Endothelial cell of umbilical vein (primary cell): ENCODE results near the gene MAP3K21. TPM values are rescaled to one million over a fixed set of nuclear protein-coding genes. Genes with fewer than 3 reads are reported as not detected.

Experiments
- BruUV-seq: library from RNA; stranded (reverse); fragments of 400-500 nt; replicated peaks from 2 replicates; lab custom pipeline; 2021; lab: Mats Ljungman, UMichigan
- CTCF ChIA-PET: fragments of 300-600, 350-600 bp; sonication (Branson Sonifier 250); formaldehyde crosslinking; loops from one replicate; lab custom pipeline; 2021; ENCODE audit warnings: antibody characterized with exemption, inconsistent platforms; lab: Charles Lee
- POLR2A ChIA-PET: fragments of 300-600, 350-600 bp; sonication (Branson Sonifier 250); formaldehyde crosslinking; loops from one replicate; lab custom pipeline; 2021; ENCODE audit warnings: antibody characterized with exemption, inconsistent platforms; lab: Charles Lee
- DNase-seq: peaks from one replicate; pipeline ENCODE4 v3.0.0-alpha.2; 2011; ENCODE audit warnings: low read depth, low spot score
- FAIRE-seq: peaks from 2 replicates; lab custom pipeline; 2011; peaks lifted over from hg19 to GRCh38; lab: Jason Lieb, UNC
- H2AFZ ChIP-seq: 2 replicates; pipeline ENCODE4 v1.6.0; 2012; ENCODE audit warnings: low read depth, low read length, control low read depth, inconsistent platforms
- H3K27ac ChIP-seq: 2 replicates; pipeline ENCODE4 v1.5.1; 2011; ENCODE audit warnings: low read depth, mild to moderate bottlenecking, control low read depth, low read length, moderate library complexity; ENCODE audit not compliant: insufficient read depth
- H3K27me3 ChIP-seq, 2 experiments: 2 replicates each; pipeline versions ENCODE4 v1.6.0 to v1.6.1; 2011; ENCODE audit warnings: low read length in 2 of 2, mixed read lengths in 1 of 2; ENCODE audit not compliant: control insufficient read depth in 2 of 2, insufficient read depth in 2 of 2
- H3K36me3 ChIP-seq, 2 experiments: 2 replicates in 1 of 2; 3 replicates in 1 of 2; pipeline ENCODE4 v1.5.1; 2011; ENCODE audit warnings: low read length in 2 of 2, mild to moderate bottlenecking in 1 of 2, moderate library complexity in 1 of 2; ENCODE audit not compliant: control insufficient read depth in 2 of 2, insufficient read depth in 2 of 2; ENCODE audit errors: extremely low read depth in 1 of 2
- H3K4me1 ChIP-seq: 3 replicates; pipeline ENCODE4 v1.5.1; 2011; ENCODE audit warnings: mild to moderate bottlenecking, low read length; ENCODE audit not compliant: control insufficient read depth, insufficient read depth; ENCODE audit errors: extremely low read depth
- H3K4me2 ChIP-seq: 2 replicates; pipeline ENCODE4 v1.6.1; 2011; ENCODE audit warnings: low read length, control low read depth, mixed read lengths; ENCODE audit not compliant: insufficient read depth
- H3K4me3 ChIP-seq, 3 experiments: fragments of 200-600 bp in 1 of 3; sonication (generic), shearing (Covaris generic) in 1 of 3; replicated peaks in 1 of 3; 2 replicates each; pipeline ENCODE4 v1.5.1; 2011 to 2016; ENCODE audit warnings: control low read depth in 3 of 3, low read length in 3 of 3, mild to moderate bottlenecking in 2 of 3, inconsistent platforms in 1 of 3, low read depth in 1 of 3, moderate library complexity in 1 of 3; ENCODE audit not compliant: insufficient read depth in 1 of 3
- H3K79me2 ChIP-seq: 2 replicates; pipeline ENCODE4 v1.6.0; 2012; ENCODE audit warnings: low read length, inconsistent platforms; ENCODE audit not compliant: control insufficient read depth, insufficient read depth
- H3K9ac ChIP-seq: replicated peaks from 2 replicates; pipeline ENCODE3; 2011; ENCODE audit warnings: low read length, control low read depth; ENCODE audit not compliant: insufficient read depth; ENCODE audit errors: extremely low read depth
- H3K9me1 ChIP-seq: replicated peaks from 3 replicates; pipeline ENCODE4 v1.6.0; 2011; ENCODE audit warnings: mild to moderate bottlenecking, low read length; ENCODE audit not compliant: control insufficient read depth, insufficient read depth; ENCODE audit errors: extremely low read depth
- H3K9me3 ChIP-seq: replicated peaks from 2 replicates; pipeline ENCODE4 v1.5.1; 2012; ENCODE audit warnings: low read length, inconsistent platforms; ENCODE audit not compliant: control insufficient read depth, insufficient read depth
- H4K20me1 ChIP-seq: replicated peaks from 2 replicates; pipeline ENCODE3; 2011; ENCODE audit warnings: mild to moderate bottlenecking, low read length; ENCODE audit not compliant: control insufficient read depth, insufficient read depth; ENCODE audit errors: extremely low read depth
- CTCF ChIP-seq, 2 donors: IDR thresholded peaks; 1 replicate in 1 of 2; 2 replicates in 1 of 2; pipeline ENCODE4 v1.5.1; 2011; ENCODE audit warnings: low read length in 2 of 2, mild to moderate bottlenecking in 2 of 2, moderate library complexity in 2 of 2, control low read depth in 1 of 2, inconsistent platforms in 1 of 2, low read depth in 1 of 2; ENCODE audit not compliant: insufficient read depth in 1 of 2; ENCODE audit errors: extremely low read depth in 1 of 2
- EZH2 ChIP-seq: IDR thresholded peaks from 2 replicates; pipeline ENCODE4 v1.6.1; 2012; ENCODE audit warnings: borderline replicate concordance, low read depth, mild to moderate bottlenecking, moderate library complexity, low read length, inconsistent platforms; ENCODE audit not compliant: severe bottlenecking
- FOS ChIP-seq: IDR thresholded peaks from 2 replicates; pipeline ENCODE4 v1.6.1; 2011; ENCODE audit warnings: mild to moderate bottlenecking, low read length, moderate library complexity, borderline replicate concordance; ENCODE audit not compliant: insufficient read depth
- MYC ChIP-seq: IDR thresholded peaks from one replicate; pipeline ENCODE4 v1.6.1; 2011; ENCODE audit warnings: mild to moderate bottlenecking, low read depth, low read length
- POLR2AphosphoS5 ChIP-seq: IDR thresholded peaks from 2 replicates; pipeline ENCODE4 v1.6.1; 2012; ENCODE audit warnings: low read depth, mild to moderate bottlenecking, control low read depth, low read length, moderate library complexity; ENCODE audit not compliant: insufficient read depth
- dilution Hi-C: fragments of 300-500 bp; cut with MboI; formaldehyde crosslinking; loops from one replicate; pipeline ENCODE4 v1.15.0; 2019; ENCODE audit warnings: low sequenced_read_pairs; ENCODE audit not compliant: extremely low pct_ligation_motif_present
- intact Hi-C: fragments of 100-400 bp; cut with micrococcal nuclease; formaldehyde crosslinking; loops from one replicate; pipeline ENCODE4 v1.10.0; 2022
- polyA plus RNA-seq, 4 experiments: library from polyadenylated mRNA; depleted of rRNA in 3 of 4; stranded (reverse) in 3 of 4; unstranded in 1 of 4; fragments of >200 nt; gene quantifications; 2 replicates each; pipeline versions ENCODE4 v1.2.1 to v1.2.3, GENCODE V29; 2011 to 2012; ENCODE audit warnings: missing spikeins in 1 of 4
- total RNA-seq: library from RNA; stranded (reverse); gene quantifications from 2 replicates; pipeline ENCODE4 v1.2.3, GENCODE V29; 2021
- TF ChIP-seq, protein P1 (sequence below): IDR thresholded peaks from 2 replicates; pipeline ENCODE4 v1.6.1; 2011; ENCODE audit not compliant: insufficient read depth, insufficient read length

MAP3K21 gene
- total and polyA plus RNA-seq, 2 donors (not counting 3 experiments of a cell fraction or from before 2014, with no cell fraction given), result 0.65 to 0.95 TPM

GRCh38 chr1:233319272-233319671 lies 8.3 kb upstream of the MAP3K21 start:
- Histone ChIP-seq H2AFZ (no peak overlapping the region), H3K27ac (no peak overlapping the region), H3K9ac (no peak overlapping the region), H3K36me3 (no peaks in the 10 kb centered on the region), H3K4me3 (no peak overlapping the region), H3K9me1 (no peaks in the 10 kb centered on the region), H3K4me1 (no peaks in the 10 kb centered on the region), H3K79me2 (no peaks in the 10 kb centered on the region), H4K20me1 (no peaks in the 10 kb centered on the region), H3K9me3 (no peaks in the 10 kb centered on the region), H3K27me3 (peaks cover 3 to 6% of the 10 kb centered on the region in 2 experiments), H3K4me2 (no peak overlapping the region)
- FAIRE-seq (no peak), DNase-seq (no peak)
- no TSS peak for BruUV-seq
- TF ChIP-seq EZH2 (no peak), FOS (no peak), CTCF (IDR thresholded peaks at IDR 0.05; ENCODE audit: extremely low read depth in 1 of 2, insufficient read depth in 1 of 2, low read depth in 1 of 2, low read length in 2 of 2) (no peak), POLR2AphosphoS5 (no peak), MYC (no peak)
- TF ChIP-seq, protein P1, sequence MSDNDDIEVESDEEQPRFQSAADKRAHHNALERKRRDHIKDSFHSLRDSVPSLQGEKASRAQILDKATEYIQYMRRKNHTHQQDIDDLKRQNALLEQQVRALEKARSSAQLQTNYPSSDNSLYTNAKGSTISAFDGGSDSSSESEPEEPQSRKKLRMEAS, result no peak
- intact Hi-C loops (no loop called here), dilution Hi-C loops (no loop called here)
- POLR2A ChIA-PET, result no interaction called here
- CTCF ChIA-PET, result interaction anchor here (1.1 kb wide), 1 partner anchor 15 kb away, joined by 3 read pairs; no protein-coding TSS in a partner anchor
